GM19023 (cell line): ENCODE results near the gene LRRC8D.
"Not testable (repeated sequence)": the region's sequence is repeated elsewhere in the genome, so short reads cannot be mapped to it uniquely, and the experiment has no call there.

ENCODE experiments used
- ATAC-seq: cut with Tn5 transposase; IDR thresholded peaks from one replicate; pipeline ENCODE4 v1.9.1; 2021; ENCODE audit warnings: mild to moderate bottlenecking, moderate library complexity; ENCODE audit not compliant: unreplicated experiment

The LRRC8D gene

DNA sequence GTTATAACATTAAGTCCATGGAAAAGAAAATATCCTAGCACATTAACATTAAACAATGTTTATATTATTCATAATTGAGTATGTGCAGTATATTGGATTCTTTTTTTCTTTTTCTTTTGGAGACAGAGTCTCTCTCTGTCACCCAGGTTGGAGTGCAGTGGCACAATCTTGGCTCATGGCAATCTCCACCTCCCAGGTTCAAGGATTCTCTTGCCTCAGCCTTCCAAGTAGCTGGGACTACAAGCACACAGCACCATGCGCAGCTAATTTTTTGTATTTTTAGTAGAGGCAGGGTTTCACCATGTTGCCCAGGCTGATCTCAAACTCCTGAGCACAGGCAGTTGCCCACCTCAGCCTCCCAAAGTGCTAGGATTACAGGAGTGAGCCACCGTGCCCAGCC, 162.0 kb downstream of the LRRC8D start:
- ATAC-seq: not testable (repeated sequence)

DNA sequence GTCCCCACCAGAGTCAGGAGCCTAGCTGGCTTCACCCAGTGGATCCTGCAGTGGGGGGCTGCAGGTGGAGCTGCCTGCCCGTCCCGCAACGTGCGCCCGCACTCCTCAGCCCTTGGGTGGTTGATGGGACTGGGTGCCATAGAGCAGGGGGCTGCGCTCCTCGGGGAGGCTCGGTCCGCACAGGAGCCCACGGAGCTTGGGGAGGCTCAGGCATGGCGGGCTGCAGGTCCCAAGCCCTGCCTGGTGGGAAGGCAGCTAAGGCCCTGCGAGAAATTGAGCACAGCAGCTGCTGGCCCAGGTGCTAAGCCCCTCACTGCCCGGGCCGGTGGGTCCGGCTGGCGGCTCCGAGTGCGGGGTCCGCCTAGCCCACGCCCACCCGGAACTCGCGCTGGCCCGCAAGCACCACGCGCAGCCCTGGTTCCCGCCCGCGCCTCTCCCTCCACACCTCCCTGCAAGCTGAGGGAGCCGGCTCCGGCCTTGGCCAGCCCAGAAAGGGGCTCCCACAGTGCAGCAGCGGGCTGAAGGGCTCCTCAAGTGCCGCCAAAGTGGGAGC, 163.8 kb downstream of the LRRC8D start:
- not testable (repeated sequence) for ATAC-seq

GRCh38 chr1:89986020-89986419, 165.2 kb downstream of the LRRC8D start:
- ATAC-seq: no peak
